Stimulated activated CD8-positive, alpha-beta memory T cell treated with anti-CD3 and anti-CD28 coated beads, Interleukin-7, amount 100 ng/mL, for 24 hours (primary cell): ENCODE data around the gene PTPN7.

Experiments used
- DNase-seq: peaks from one replicate; pipeline ENCODE4 v3.0.0-alpha.2; 2020; ENCODE audit warnings: low read depth

PTPN7 gene

DNA sequence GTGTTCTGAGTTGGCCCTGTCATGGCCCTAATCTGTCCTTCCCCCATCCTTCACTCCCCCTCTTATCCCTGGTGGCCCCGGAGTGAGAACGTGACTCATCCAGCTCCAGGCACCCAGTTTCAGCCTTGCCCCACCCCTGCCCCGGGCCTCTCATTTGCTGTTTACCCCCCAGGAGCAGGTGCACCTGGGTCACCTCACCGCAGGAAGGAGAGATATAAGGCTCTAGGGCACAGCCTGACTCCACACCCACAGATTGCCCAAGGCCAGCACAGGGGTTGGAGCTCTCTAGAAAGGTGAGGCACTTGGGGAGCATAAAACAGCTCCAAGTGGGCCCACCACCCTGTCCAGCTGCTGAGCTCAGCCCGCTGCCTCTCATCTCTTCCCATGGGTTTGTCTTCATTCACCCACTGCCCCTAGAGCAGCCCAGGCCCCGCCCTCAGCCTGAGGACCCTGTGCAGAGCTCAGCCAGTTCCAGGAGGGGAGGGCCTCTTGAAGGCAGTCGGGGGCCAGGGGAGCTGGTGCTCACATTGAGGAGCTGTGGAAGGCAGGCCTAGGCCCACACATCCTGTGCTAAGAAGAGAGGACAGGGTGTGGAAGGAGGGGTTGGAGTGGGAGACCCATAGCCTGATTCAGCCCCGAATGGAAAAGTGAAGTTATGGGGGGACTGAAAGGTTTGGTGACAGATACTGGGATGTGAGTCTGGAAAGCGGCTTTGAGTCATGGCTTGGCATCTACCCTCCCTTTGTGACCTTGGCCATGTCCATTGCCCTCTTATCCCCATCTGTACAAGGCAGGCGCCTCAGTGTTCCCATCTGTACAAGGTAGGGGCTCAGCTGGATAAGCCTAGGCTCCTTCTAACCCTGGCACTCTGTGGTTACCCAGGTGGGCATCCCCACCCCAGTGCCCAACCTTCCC is 53.8 kb downstream of the PTPN7 start:
- DNase-seq = no peak

DNA sequence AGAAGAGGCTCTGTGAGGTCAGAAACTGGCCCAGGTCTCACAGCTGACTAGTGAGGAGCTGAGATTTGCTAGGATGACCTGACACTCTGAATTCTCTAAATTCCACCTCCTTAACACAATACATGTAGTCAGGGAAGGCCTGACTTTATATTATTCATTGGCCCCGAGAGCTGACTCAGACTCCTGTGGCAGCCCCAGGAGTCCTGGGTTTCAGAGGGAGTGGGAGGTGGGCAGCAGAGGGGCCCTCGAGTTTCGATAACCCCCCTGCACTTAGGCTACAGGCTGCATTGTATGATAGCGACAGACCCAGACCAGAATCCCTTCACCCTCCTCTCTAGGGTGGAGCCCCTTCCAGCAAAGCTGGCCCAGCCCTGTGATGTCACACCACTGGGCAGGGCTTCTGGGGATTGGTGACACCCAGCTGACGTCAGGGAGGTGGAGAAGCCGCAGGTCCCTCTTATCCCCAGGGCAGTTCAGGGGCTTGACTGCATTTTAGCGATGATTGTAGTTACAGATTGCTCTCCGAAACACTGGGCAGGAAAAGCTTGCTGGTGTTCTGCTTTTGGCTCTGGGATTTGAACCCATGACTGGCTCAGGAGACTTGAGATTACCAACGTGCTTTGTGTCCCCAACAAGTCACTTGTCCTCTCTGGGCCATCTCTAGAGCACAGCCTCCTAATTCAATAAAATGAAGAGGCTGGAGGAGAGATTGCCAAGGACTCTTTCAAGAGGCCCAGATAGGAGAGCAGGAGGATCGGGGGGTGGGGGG is 54.6 kb downstream of the PTPN7 start:
- DNase-seq = no peak

DNA sequence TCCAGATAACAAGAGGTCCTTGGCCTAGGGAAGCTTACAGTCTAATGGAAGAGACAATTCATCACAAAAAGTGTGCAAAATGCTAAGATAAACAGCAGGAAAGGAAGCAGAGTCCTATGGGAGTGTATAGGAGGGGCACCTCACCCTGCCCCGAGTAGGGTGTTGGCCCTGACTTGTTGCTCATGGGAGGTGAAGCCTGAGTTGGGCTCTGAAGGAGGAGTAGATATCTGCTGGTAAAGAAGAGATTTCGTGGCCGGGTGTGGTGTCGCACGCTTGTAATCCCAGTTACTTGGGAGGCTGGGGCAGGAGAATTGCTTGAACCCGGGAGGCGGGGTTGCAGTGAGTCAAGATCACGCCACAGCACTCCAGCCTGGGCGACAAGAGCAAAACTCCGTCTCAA is 56.3 kb downstream of the PTPN7 start:
- no peak for DNase-seq

DNA sequence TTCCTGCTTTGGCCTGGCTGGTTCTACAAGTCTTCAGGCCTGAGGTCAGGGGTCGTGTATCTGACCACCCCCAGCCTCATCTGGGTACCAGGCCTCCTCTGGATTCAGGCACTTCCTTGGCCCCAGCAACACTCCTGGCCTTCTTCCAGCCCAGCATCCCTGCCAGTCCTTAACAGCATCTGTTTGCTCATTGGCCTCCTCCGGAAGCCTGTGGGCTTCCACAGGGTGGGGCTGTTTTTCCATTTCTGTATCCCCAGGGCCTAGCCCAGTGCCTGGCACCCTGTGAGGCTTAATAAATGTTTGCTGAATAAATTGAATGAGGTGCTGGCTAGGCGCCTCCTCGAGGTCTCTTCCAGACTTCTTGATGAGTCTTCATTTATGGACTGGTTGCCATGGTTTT is 59.2 kb downstream of the PTPN7 start:
- no peak for DNase-seq
